ENCODE measurements around the gene AKAP8L.
"Not testable (repeated sequence)": the region's sequence is repeated elsewhere in the genome, so short reads cannot be mapped to it uniquely, and the experiment has no call there.

AKAP8L gene

DNA sequence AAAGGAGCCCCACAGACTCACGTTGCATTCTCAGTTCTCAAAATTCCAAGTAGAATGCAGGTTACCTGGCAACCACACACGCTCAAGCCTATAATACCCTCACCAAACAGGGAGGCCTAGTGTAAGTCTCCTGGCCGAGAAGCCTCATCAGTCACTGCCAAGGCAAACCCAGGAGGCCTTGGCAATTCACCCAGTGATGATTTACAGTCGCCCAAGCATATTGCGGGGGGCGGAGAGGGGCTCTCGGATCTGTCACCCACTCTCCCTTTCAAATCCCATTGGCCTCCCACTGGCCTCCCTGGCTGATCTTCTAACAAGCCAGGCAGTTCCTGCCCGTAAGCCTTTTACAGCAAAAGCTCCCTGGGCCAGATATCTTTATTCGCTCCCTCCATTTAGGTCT lies 1.1 kb downstream of the AKAP8L start:
- no peak for DNase-seq (ENCODE audit: low read depth)

DNA sequence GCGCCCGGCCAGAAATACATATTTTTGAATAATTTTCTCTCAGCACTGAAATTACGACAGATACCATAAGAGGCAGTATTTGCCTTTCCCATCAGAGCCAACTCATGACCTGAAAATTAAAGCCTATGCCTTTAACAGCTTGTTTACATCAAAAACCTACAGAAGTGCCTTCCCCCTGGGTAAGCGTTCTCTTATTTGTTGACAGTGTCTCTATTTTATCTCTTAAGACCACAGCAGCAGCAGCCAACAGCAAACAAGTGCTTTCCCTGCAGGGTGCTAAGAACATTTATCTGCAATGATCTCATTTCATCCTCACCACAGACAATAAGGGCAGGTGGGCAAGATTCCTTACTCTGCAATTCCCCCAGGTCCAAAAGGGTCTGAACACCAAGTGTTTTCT lies 6.0 kb downstream of the AKAP8L start:
- DNase-seq (ENCODE audit: low read depth) = no peak

DNA sequence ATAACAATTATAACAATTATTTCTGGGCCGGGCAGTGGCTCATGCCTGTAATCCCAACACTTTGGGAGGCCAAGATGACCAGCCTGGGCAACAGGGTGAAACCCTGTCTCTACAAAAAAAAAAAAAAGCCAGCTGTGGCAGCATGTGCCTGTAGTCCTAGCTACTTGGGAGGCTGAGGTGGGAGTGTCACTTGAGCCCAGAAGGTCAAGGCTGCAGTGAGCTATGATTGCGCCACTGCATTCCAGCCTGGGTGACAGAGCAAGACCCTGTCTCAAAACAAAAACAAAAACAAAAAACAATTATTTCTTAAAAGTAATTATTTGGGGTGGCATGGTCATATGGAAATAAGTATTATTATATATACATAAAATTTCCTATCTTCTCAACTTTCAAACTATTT lies 7.4 kb downstream of the AKAP8L start:
- not testable (repeated sequence) for DNase-seq (ENCODE audit: low read depth)

DNA sequence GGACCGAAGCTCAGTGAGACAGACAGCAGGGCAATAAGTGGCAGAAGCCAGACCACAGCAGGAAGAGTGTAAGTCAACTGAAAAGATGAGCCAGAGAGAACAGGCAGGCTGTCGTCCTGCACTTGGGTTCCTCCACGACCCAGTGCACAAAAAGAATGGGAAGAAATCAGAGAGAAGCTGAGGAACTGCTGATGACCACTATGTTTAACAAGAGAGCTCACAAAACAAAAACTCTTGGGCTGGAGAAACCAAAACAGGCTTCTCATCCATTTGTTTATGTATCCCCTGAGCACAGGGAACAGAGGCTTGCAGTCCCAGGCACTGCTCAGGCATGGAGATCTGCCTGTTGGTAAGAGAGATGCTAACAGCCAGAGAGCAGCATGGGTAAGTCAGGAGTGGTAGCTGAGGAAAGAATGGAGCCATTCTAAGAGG lies 14.0 kb downstream of the AKAP8L start:
- no peak for DNase-seq (ENCODE audit: low read depth)

DNA sequence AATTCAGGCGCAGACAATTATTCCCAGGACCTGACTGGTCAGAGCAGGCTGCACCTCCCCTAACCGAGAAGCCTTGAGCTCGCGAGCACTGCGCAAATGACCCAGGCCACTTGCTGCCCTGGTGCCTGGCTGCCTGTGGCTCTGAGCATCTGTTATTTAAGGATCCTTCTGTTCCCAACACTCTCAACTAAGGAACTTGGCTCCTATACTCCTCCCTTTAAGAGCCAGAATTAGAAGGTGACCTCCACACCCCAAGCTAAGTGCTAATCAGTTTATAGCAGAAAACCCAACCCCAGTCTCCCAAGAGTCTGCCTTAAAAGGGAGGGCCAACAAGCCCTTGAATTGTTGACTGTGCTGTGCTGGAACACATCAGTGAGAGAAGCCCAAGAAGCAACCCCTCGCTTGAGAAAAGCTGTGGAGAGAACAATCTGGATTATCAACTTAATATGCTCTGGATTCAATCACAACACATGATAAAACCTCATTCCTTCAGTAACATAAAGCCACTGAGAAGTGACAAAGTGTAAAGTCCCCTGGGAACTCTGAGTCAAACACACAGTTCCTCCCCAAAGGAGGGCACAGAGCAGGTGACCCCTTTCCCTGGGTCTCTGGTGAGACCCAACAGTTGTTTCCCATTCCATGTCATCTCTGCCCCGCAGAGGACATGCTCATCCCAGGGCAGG lies 14.6 kb downstream of the AKAP8L start:
- DNase-seq (ENCODE audit: low read depth) = no peak

DNA sequence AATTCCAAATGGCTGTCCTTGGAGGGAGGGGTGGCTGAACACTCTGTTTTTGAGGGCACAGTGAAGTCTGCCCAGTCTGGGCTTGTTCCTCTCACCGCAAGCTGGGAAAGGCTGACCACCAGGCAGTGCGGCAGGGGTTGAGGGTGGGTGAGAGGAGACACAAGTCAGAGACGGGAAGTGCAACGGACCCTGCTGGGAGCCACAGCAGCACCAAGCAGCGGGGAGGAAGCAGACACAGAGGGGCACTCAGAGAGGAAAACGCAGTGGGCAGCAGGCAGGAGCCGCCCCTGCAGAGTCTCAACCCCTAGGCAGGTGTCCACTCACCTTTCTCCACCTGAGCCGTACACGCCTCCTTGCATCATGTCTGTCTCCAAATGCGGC lies 15.6 kb downstream of the AKAP8L start:
- DNase-seq (ENCODE audit: low read depth) = no peak

DNA sequence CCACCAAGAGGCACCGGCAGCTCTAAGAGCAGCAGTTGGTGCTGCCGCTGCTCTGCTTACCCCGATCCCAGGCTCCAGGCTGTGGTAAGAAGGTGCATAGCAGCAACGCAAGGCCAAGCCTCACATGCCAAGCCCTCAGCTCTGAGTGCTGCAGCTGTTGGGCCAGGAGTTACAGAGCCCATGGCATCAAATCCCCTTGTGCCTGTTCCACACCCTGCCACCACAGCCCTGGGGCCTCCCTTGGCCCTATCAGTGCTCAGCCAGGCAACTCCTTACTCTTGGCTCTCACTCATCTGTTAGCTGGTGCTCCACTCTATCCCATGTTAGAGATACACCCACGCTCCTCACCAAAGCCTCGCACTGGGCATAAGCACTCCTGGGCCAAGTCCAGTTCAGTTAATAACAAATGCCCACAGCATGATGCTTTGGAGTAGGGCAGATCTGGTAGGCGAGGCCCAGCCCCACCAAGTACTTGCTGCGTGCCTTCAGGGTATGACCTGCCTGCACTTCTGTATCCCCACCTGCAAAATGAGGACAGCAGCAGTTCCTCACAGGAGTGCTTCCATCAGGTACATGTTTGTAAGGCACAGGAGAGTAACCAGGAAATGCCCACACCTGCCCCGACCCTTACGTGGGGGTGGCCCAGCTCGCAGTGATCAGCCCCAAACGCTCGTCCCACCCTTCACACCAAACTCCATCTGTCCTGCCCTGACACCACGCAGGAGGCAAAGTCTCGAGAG lies 16.2 kb downstream of the AKAP8L start:
- no peak for DNase-seq (ENCODE audit: low read depth)

DNA sequence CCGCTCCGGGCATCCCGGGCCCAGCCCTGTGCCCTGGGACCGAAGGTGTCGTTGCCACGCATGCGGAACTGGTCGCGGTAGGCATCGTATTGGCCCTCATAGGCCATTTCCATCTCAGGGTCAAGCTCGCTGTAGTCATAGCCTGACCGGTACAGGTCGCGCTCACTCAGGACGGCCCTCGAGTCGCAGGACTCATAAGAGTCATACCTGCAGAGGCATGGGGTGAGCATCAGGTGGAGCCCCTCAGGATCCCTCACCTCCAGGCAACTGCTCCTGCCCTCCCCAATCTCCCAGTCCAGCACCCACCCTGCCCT lies 17.4 kb downstream of the AKAP8L start:
- DNase-seq (ENCODE audit: low read depth) = no peak

DNA sequence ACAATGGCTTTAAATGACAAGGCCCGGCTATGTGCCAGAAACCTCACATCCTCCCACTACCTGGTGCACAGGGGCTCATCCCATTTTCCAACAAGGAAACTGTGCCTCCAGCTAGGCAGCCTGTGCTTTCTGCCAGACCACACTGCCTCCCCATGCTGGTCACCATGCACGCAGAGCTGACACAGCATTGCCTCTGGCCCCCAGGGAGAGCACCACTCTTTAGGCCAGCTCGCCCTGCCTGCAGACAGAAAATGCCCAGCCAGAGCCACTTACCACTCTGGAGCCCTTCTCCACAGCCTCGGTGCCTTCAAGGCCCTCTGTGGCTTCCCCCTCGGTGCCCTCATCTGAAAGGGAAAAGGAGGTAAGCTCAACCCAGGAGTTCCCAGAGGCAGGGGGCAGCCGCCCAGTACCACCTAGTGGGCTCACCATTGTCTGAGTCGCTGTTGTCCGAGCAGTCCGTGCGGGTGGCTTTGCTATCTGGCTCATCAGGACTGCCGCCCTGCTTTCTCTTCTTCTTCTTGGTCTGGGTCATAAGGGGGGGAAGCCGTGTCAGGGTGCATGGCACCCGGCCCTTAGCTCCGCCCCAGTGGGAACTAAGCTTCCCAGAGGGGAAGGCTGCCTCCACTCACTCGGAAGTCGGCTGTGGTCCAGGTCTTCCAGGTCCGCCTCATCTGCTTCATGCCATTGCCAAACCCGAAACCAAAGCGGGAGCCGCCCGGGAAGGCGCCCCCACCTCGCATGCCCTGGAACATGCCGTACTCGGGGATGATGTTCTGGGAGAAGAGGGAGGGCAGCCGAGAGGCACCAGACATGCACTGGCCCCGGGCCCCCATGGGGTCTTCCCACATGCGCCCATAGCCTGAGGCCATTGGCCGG lies 18.0 kb downstream of the AKAP8L start:
- no peak for DNase-seq (ENCODE audit: low read depth)

DNA sequence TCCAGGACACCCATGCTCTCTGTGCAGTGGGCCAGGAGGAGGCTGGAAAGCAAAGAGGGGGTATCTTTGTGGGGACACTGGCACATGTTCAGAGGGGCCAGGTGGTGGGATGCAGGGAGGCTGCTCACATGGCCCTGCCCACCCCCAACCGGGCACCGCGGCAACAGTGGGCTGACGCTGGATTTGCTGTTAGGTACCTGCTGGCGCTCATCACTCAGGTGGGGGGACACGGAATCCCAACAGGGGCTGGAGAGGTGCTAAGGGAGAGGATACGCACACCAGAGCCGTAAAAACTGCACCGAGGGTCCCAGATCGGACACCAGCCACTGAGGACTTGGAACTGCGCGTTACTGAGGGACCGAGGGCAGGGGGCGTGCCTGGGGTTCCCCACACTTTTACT lies 19.2 kb downstream of the AKAP8L start:
- no peak for DNase-seq (ENCODE audit: low read depth)

DNA sequence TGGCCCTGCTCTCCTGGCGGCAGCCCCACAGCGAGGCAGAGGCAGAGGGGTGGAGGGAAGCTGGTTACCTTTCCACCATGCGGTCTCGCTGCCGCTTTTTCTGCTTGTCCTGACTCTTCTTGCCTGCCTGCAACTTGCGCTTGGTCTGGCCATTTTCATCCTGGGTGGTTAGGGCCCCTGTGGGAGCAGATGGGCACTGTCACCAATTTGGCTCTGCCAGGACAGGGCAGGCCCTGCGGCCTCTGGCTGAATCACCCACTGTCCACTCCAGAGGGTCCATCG lies 19.6 kb downstream of the AKAP8L start:
- no peak for DNase-seq (ENCODE audit: low read depth)

DNA sequence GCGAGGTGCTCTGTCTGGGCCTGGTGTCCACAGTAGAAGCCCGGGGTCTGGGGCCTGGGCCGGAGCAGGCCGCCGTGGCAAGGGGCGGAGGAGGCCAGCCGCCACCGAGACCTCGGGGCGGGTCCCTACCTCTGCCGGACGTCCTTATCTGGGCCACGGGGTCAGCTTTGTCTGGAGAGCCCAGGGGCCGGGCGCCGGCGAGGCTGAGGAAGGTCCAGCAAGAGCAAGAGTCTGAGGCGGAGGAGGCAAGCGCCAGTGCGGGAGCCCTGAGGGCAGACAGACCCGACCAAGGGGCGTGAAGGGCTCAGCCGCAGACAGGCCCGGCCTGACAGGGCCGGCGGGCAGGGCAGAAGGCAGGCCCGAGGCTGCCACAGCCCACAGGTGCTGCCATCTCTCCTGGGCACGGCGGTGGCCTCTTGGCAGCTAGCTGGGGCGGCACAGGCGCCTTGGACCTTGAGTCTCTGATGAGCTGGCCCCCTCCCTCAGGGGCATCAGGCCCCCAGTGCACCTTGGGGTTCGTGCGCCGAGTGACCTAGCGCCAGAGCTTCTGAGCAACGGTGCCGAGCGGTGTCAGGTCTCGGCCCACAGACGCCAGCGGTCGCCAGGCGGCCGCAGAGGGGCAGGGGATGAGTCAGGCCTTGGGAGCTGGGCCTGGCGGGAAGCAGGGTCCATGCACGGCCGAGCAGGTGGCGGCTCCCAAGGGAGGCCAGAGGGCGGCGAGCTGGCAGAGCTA lies 20.1 kb downstream of the AKAP8L start:
- no peak for DNase-seq (ENCODE audit: low read depth)

DNA sequence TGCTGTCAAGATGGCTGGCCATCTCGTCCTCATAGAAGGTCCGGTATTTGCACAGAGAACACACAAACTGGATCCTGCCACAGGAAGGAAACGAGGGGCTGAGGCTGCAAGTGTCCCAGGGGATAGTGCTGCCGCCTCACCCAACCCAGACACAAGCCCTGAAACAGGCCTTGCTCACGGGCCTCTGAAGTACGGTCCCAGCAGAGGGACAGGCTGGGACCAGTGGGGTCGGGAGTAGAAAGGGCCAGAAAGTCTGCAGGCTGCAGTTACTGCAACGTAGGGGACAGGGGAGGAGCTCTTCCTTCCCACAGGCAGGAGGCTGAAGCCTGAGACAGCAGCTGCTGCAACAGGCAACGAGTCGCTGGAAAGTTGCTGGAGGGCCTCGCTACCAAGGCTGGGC lies 21.0 kb downstream of the AKAP8L start:
- no peak for DNase-seq (ENCODE audit: low read depth)

DNA sequence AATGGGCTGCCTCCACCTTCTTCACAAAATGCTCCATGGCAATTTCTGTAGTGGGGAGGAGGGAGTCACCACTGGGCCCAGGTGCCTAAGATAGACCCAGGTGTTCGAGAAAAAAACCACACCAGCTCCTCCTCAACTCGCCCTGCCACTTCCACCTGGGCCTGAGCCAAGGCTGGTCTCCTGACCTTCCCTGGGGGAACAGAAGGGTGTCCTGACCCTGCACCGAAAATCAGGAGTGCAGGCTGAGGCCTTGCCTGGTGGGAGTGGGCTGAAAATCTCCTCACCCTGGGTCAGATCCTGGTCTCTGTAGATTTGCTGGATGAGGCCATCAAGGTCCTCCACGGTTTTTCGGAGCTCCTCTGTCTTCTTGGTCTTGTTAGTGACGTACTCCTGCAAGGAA lies 21.6 kb downstream of the AKAP8L start:
- DNase-seq (ENCODE audit: low read depth) = no peak

DNA sequence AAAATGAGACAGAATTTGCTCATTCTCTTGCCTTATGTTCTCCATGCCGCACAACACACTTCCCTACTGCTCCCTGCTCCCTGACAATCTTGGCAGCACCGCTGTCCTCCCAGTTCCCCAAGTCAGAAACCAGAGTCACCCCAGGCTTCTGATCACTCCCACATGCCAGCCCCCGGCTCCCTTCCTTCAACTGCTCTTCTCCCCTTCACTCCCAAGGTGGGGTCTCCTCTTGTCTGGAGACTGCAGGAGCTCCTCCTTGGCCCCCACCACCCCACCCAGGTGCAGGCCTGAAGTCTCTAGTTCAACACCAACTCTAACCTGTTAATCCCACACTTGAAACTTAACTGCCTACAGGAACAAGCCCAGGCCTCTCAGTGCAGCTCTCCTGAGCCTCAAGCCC lies 22.4 kb downstream of the AKAP8L start:
- no peak for DNase-seq (ENCODE audit: low read depth)

DNA sequence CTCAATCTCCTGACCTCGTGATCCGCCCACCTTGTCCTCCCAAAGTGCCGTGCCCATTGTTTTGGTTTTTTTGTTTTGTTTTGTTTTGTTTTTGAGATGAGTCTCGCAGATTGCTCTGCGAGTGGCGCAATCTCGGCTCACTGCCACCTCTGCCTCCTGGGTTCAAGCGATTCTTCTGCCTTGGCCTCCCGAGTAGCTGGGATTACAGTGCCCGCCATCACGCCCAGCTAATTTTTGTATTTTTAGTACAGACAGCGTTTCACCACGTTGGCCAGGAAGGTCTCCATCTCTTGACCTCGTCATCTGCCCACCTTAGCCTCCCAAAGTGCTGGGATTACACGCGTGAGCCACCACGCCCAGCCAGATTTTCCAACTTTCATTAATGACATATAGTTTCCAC lies 23.5 kb downstream of the AKAP8L start:
- not testable (repeated sequence) for DNase-seq (ENCODE audit: low read depth)

DNA sequence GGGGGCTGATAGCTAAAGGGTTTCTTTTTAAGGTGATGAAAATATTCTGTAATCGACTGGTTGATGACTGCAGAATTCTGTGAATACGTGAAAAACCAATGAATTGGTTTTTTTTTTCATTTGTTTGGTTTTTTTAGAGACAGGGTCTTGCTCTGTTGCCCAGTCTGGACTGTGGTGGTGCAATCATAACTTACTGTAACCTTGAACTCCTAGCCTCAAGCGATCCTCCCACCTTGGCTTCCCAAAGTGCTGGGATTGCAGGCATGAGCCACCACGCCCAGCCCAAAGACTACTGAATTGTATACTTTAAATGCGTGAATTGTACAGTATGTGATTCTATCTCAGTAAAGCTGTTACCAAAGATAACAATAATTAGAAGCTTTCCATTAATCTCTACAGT lies 24.4 kb downstream of the AKAP8L start:
- DNase-seq (ENCODE audit: low read depth) = no peak

DNA sequence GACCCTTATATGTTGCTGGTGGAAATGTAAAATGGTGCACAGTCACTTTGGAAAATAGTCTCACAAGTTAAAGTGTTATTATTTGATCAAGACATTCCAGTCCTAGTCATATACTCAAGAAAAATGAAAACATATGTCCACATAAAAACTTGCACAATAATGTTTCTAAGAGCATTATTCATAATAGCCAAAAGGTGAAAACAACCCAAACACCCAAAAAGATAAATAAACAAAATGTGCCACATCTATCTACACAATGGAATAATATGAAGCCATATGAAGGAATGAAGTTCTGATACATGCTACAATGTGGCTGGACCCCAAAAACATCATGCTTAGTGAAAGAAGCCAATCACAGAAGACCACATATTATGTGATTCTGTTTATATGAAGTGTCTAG lies 24.8 kb downstream of the AKAP8L start:
- DNase-seq (ENCODE audit: low read depth) = no peak

DNA sequence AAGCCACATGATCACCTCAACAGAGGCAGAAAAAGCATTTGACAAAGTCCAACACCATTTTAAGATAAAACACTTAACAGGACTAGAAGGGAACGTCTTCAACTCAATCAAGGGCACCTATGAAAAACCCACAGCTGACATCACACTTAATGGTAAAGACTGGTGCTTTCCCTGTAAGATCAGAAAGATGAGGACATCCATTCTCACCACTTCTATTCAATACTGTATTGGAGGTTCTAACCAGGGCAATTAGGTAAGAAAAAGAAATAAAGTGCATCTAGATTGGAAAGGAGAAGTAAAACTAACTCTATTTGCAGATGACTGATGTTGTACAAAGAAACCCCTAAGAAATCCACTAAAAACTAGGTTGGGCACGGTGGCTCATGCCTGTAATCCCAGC lies 28.0 kb downstream of the AKAP8L start:
- no peak for DNase-seq (ENCODE audit: low read depth)

DNA sequence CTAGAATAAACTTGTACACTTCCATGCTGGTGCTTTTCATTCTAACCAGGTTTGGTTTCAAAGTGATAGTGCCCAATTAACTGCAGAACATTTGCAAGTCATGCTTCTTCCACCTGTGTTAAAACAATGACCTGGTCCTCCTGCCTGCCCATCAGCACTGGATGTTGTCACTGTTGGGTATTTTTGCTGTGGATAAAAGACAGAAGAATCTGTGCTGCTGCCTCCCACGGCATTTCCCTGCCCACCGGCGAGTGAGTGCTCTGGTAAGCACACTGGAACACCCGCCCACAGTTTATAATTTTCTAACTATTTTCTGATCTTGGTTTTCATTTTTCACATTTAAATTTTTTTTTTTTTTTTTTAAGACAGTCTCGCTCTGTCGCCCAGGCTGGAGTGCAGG lies 36.9 kb downstream of the AKAP8L start:
- DNase-seq (ENCODE audit: low read depth) = no peak

DNA sequence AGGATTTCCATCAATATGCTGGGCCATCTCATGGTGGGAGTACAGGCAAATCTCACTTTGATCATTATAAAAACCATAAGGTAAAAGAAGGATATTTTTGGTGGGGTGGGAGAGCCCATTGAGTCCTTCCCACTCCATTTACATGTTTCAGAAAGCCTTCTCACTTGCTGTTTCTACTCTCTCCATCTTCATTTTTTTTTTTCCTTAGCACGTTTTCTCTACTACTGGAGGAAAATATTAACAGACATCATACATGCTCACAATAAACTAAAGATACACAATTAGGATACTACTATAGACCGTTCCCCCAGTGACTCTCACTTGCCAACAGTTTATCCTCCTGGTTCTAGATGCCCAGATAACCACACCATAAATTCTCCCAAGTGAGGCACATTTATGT lies 37.4 kb downstream of the AKAP8L start:
- DNase-seq (ENCODE audit: low read depth) = no peak

DNA sequence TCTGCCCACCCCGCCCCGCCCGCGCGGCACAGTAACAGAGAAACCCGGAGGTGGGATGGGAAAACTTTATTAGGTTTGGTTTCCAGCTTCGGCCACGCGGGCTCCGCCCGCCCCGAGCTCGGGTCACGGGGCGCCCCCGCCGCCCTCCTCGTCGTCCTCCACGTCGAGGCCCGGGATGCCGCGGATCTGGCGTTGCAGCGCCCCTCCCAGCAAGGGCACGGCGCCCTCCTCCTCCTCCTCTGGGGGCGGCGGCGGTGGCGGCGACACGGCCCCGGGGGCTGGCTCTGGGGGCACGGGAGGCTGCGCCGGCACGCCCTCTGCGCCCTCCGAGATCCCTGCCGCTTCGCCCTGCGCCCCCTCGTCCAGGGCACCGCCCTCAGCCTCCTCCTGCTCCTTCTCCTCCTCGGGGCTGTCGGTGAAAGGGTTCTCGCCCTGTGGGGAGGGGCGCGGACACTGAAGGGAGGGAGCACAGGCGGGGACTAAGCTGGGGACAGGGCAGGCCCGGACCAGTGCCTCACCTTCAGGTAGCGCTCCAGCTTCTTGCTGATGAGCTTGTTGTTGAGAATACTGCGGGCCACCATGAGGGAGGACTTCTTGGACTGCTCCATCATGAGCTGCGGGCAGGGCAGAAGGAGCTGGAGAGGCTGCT lies 38.7 kb downstream of the AKAP8L start:
- no peak for DNase-seq (ENCODE audit: low read depth)
